GM12878 (cell line): ENCODE measurements around the gene IFNA1. TPM values are rescaled to one million over a fixed set of nuclear protein-coding genes. Genes with fewer than 3 reads are reported as not detected.

Source experiments
- ATAC-seq: fragments of 200-7000 bp; cut with Tn5 transposase; 3 replicates; pipeline ENCODE4 v1.9.1; 2020; ENCODE audit warnings: mild to moderate bottlenecking, moderate library complexity
- BruUV-seq: library from RNA; stranded (reverse); fragments of 400-500 nt; replicated peaks from 2 replicates; lab custom pipeline; 2021; lab: Mats Ljungman, UMichigan
- CTCF ChIA-PET: fragments of 300-600 bp; sonication (Branson Sonifier 250); formaldehyde crosslinking; extraction: SDS; loops from one replicate; lab custom pipeline; 2021; ENCODE audit warnings: inconsistent platforms; lab: Yijun Ruan, JAX
- POLR2A ChIA-PET: fragments of 350-600 bp; formaldehyde crosslinking; extraction: SDS; loops from one replicate; lab custom pipeline; 2021; ENCODE audit warnings: inconsistent platforms; lab: Charles Lee
- RAD21 ChIA-PET: fragments of 300-600 bp; sonication (Branson Sonifier 250); formaldehyde crosslinking; loops from one replicate; lab custom pipeline; 2023; ENCODE audit warnings: antibody characterized with exemption; ENCODE audit not compliant: unreplicated experiment; lab: Charles Lee
- SMC1A ChIA-PET: fragments of 300-600 bp; sonication (Branson Sonifier 250); formaldehyde crosslinking; loops from one replicate; lab custom pipeline; 2023; ENCODE audit not compliant: unreplicated experiment, uncharacterized antibody; lab: Charles Lee
- DNase-seq: peaks from one replicate; pipeline ENCODE4 v3.0.0-alpha.2; 2011; ENCODE audit warnings: low read depth, low spot score
- FAIRE-seq: peaks from 3 replicates; lab custom pipeline; 2011; peaks lifted over from hg19 to GRCh38; lab: Jason Lieb, UNC
- H2AFZ ChIP-seq: 2 replicates; pipeline ENCODE4 v1.6.0; 2011; ENCODE audit warnings: low read depth, low read length, control low read depth; ENCODE audit not compliant: control insufficient read depth
- H3K27ac ChIP-seq: 2 replicates; pipeline ENCODE4 v1.5.1; 2011; ENCODE audit warnings: control low read depth; ENCODE audit not compliant: control insufficient read depth, insufficient read depth
- H3K27me3 ChIP-seq, 2 experiments: replicated peaks in 1 of 2; 2 replicates each; pipeline versions ENCODE4 v1.6.0 to v1.6.1; 2011; ENCODE audit warnings: low read length in 1 of 2; ENCODE audit not compliant: control insufficient read depth in 2 of 2, insufficient read depth in 2 of 2
- H3K36me3 ChIP-seq, 2 experiments: 2 replicates each; pipeline ENCODE4 v1.5.1; 2011; ENCODE audit warnings: low read length in 1 of 2; ENCODE audit not compliant: control insufficient read depth in 2 of 2, insufficient read depth in 2 of 2
- H3K4me1 ChIP-seq: 2 replicates; pipeline ENCODE4 v1.6.1; 2011; ENCODE audit warnings: mild to moderate bottlenecking, low read length, moderate library complexity, mixed read lengths; ENCODE audit not compliant: control insufficient read depth, insufficient read depth
- H3K4me2 ChIP-seq: 2 replicates; pipeline ENCODE4 v1.6.0; 2011; ENCODE audit warnings: control low read depth; ENCODE audit not compliant: control insufficient read depth, insufficient read depth
- H3K4me3 ChIP-seq: fragments of 200-600 bp; sonication (generic); 2 replicates; pipeline ENCODE4 v1.5.1; 2016
- H3K79me2 ChIP-seq: 2 replicates; pipeline ENCODE4 v1.6.0; 2011; ENCODE audit warnings: low read length; ENCODE audit not compliant: control insufficient read depth, insufficient read depth
- H3K9ac ChIP-seq: 2 replicates; pipeline ENCODE4 v1.8.0; 2011; ENCODE audit warnings: low read length, control low read depth, mixed read lengths; ENCODE audit not compliant: control insufficient read depth, insufficient read depth
- H3K9me3 ChIP-seq: replicated peaks from 3 replicates; pipeline ENCODE4 v1.5.1; 2011; ENCODE audit warnings: mild to moderate bottlenecking, low read length; ENCODE audit not compliant: control insufficient read depth, insufficient read depth
- H4K20me1 ChIP-seq: 2 replicates; pipeline ENCODE4 v1.6.0; 2011; ENCODE audit not compliant: control insufficient read depth, insufficient read depth
- CREB1 ChIP-seq: IDR thresholded peaks from 2 replicates; pipeline ENCODE4 v1.6.1; 2012; ENCODE audit warnings: low read depth, mild to moderate bottlenecking, inconsistent platforms
- CREM ChIP-seq: IDR thresholded peaks from 2 replicates; pipeline ENCODE4 v1.6.1; 2014; ENCODE audit warnings: antibody characterized with exemption, low read depth
- EP300 ChIP-seq, 2 experiments: fragments of 150-350 bp in 1 of 2; IDR thresholded peaks; 2 replicates each; pipeline ENCODE4 v1.6.1; 2011 to 2012; ENCODE audit warnings: low read depth in 2 of 2, low read length in 2 of 2, borderline replicate concordance in 1 of 2, improper control_type of control experiment in 1 of 2, inconsistent platforms in 1 of 2; ENCODE audit not compliant: control insufficient read depth in 1 of 2
- IKZF2 ChIP-seq, 2 experiments: fragments of 450-650 bp; IDR thresholded peaks; 2 replicates each; pipeline ENCODE4 v1.6.1; 2017; ENCODE audit warnings: mild to moderate bottlenecking in 2 of 2, moderate library complexity in 2 of 2
- JUNB ChIP-seq: IDR thresholded peaks from 2 replicates; pipeline ENCODE4 v1.6.1; 2016; ENCODE audit warnings: antibody characterized with exemption, mild to moderate bottlenecking
- LARP7 ChIP-seq: fragments of 450-650 bp; IDR thresholded peaks from 2 replicates; pipeline ENCODE4 v1.6.1; 2017; ENCODE audit warnings: mild to moderate bottlenecking
- POU2F2 ChIP-seq: IDR thresholded peaks from 3 replicates; pipeline ENCODE4 v1.6.1; 2011; ENCODE audit warnings: low read depth, mild to moderate bottlenecking, low read length, borderline replicate concordance
- SPI1 ChIP-seq: IDR thresholded peaks from 2 replicates; pipeline ENCODE4 v1.6.1; 2011; ENCODE audit warnings: low read depth, mild to moderate bottlenecking, low read length, moderate library complexity, borderline replicate concordance; ENCODE audit not compliant: insufficient read depth
- WGBS: methylation state at CpG from one replicate; pipeline ENCODE4 v1.1.6; 2016; ENCODE audit warnings: low lambda C conversion rate; ENCODE audit not compliant: insufficient replicate concordance, insufficient coverage; ENCODE audit errors: missing lambda C conversion rate; 5-methylcytosine and 5-hydroxymethylcytosine counted together
- in situ Hi-C: fragments of 300-500 bp; cut with MboI; formaldehyde crosslinking; loops from 9 replicates; pipeline ENCODE4 v1.14.3; 2018; ENCODE audit warnings: mixed read lengths
- intact Hi-C: fragments of 100-400 bp; cut with micrococcal nuclease; formaldehyde crosslinking; loops from one replicate; pipeline ENCODE4 v1.14.2; 2022; ENCODE audit not compliant: unreplicated experiment
- polyA plus RNA-seq, 11 experiments: library from polyadenylated mRNA; depleted of rRNA in 4 of 11; unstranded in 6 of 11; stranded (reverse) in 5 of 11; fragments of >200 nt; fragmentation: Nextera tagmentation in 4 of 11; fragmentation: Illumina TruSeq in 1 of 11; extraction: Ambion mirVana in 4 of 11; extraction: Trizol in 1 of 11; gene quantifications; 1 replicate in 1 of 11; 2 replicates in 10 of 11; pipeline versions ENCODE4 v1.2.1 to v1.2.3, GENCODE V29; 2011 to 2016; ENCODE audit warnings: inconsistent platforms in 2 of 11, missing spikeins in 2 of 11, low read depth in 1 of 11
- total RNA-seq, 4 experiments: library from RNA; depleted of rRNA in 3 of 4; stranded (reverse); fragments of >200 nt in 3 of 4; fragmentation: Illumina TruSeq in 1 of 4; extraction: Trizol in 1 of 4; gene quantifications; 2 replicates each; pipeline versions ENCODE4 v1.2.1 to v1.2.3, GENCODE V29; 2013 to 2021
- TF ChIP-seq, protein P1 (sequence below): fragments of 450-650 bp; IDR thresholded peaks from 2 replicates; pipeline ENCODE4 v1.6.1; 2016; ENCODE audit warnings: mild to moderate bottlenecking
- TF ChIP-seq, protein P2 (sequence below): fragments of 450-650 bp; conservative IDR thresholded peaks from 2 replicates; pipeline ENCODE4 v1.6.1; 2017; ENCODE audit warnings: mild to moderate bottlenecking, moderate library complexity
- TF ChIP-seq, protein P3 (sequence below): IDR thresholded peaks from 2 replicates; pipeline ENCODE4 v1.6.1; 2011; ENCODE audit warnings: low read depth, mild to moderate bottlenecking, low read length, moderate library complexity, borderline replicate concordance; ENCODE audit errors: extremely low read depth

Gene IFNA1
- total and polyA plus RNA-seq, 10 of the 15 experiments (the other 5 are each of a cell fraction or from before 2014, with no cell fraction given): not detected

DNA sequence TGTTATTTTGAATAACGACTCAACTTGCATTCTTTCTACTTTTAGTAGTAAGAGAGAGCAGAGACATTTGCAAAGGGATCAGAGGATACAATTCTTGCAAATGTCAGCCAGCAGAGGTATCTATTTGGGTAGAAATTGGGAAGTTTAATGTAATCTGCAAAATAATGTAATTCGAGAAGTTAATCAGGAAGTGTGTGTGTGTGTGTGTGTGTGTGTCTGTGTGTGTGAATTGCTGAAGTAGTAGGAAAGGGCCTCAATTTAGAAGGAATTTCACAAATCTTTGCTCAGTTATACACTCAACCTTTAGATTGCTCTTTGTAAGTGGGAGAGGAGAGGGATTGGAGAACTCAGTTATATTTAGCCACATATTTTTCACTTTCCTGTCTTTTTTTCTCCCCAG, 11.0 kb upstream of the IFNA1 start:
- WGBS: 17% methylated on average over 2 of the region's 2 CpGs
- in situ Hi-C loops (no loop called here), intact Hi-C loops (no loop called here)
- ATAC-seq (no peak), FAIRE-seq (no peak), DNase-seq (no peak)
- H3K36me3 ChIP-seq: no peaks in the 10 kb centered on the region
- TF ChIP-seq JUNB (no peak), EP300 (IDR thresholded peaks at IDR 0.05; ENCODE audit: borderline replicate concordance in 1 of 2, control insufficient read depth in 1 of 2, low read depth in 2 of 2, low read length in 2 of 2) (no peak), LARP7 (no peak), CREM (no peak), POU2F2 (no peak)
- ChIA-PET CTCF (no interaction called here), SMC1A (interaction anchor here (1.1 kb wide), 1 partner anchor 101 kb away, joined by 3 read pairs; no protein-coding TSS in a partner anchor), POLR2A (no interaction called here), RAD21 (no interaction called here)
- no peak overlapping the region for H3K9ac ChIP-seq
- H2AFZ ChIP-seq: no peak overlapping the region
- no peaks in the 10 kb centered on the region for H3K9me3 ChIP-seq
- no peak overlapping the region for H3K27ac ChIP-seq
- H3K79me2 ChIP-seq: no peaks in the 10 kb centered on the region
- peaks cover 6% of the 10 kb centered on the region; the same call in 1 of the 2 replicates for H3K4me1 ChIP-seq
- H3K4me2 ChIP-seq: no peak overlapping the region
- no peaks in the 10 kb centered on the region; a peak in 1 of 4 replicates for H3K27me3 ChIP-seq
- H4K20me1 ChIP-seq: no peaks in the 10 kb centered on the region
- BruUV-seq: no TSS peak
- no peak overlapping the region for H3K4me3 ChIP-seq

DNA sequence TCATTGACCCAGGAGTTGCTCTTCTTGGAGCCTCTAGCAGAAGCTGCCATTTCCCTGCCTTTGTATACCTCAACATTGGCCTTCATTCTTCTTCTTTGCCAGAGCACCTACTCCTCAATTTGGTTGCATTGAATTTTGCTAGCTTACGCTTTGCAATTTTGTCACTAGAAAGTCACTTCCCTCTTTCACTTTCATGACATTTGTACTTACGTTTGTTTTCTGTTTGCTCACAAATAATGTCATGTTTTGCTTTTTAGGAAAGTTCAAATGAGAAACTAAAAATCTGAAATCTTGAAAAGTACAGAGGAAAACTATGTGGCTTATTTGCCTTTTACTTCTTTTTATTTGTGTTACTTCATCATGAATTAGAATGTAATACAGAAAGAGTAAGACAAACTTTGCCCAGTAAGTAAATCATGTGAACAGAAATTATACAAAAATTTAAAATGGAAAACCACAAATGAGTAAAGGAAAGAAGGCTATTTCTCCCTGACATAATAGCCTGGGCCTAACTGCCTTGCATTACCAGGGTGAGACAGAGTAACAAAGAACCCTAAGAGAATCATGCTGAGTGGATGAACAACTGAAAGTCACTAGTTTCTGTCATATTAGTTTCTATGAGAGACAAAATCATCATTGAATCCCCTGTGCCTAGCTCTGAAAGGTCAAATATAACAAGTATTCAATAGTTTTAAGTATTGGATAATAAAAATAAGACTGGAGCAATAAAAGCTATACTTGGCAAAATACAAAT, 7.4 kb upstream of the IFNA1 start:
- Histone ChIP-seq H2AFZ (no peak overlapping the region), H3K79me2 (no peaks in the 10 kb centered on the region), H3K4me3 (no peak overlapping the region), H3K9ac (no peak overlapping the region), H3K4me1 (peaks cover 6% of the 10 kb centered on the region; the same call in 1 of the 2 replicates), H3K36me3 (no peaks in the 10 kb centered on the region), H4K20me1 (no peaks in the 10 kb centered on the region), H3K27me3 (no peaks in the 10 kb centered on the region; a peak in 1 of 4 replicates), H3K4me2 (peak overlapping the region; percentile 19), H3K9me3 (no peaks in the 10 kb centered on the region), H3K27ac (no peak overlapping the region)
- DNase-seq: no peak
- no TSS peak for BruUV-seq
- POLR2A ChIA-PET: interaction anchor here (0.5 to 0.8 kb wide), 3 partner anchors 97 to 1059 kb away, joined by 3 to 5 read pairs (median 3); partner anchors contain the start of gene KLHL9
- WGBS: 0% methylated on average over 2 of the region's 2 CpGs
- SMC1A ChIA-PET: interaction anchor here (0.6 to 4.2 kb wide), 17 partner anchors 14 to 259 kb away, joined by 3 to 24 read pairs (median 4); no protein-coding TSS in a partner anchor
- in situ Hi-C loops: no loop called here
- CTCF ChIA-PET: interaction anchor here (0.6 to 5.3 kb wide), 23 partner anchors 10 to 606 kb away, joined by 3 to 49 read pairs (median 4); partner anchors contain the start of genes IFNA14 and IFNA2
- RAD21 ChIA-PET: interaction anchor here (0.6 to 1.4 kb wide), 8 partner anchors 9 to 250 kb away, joined by 3 to 4 read pairs (median 4); no protein-coding TSS in a partner anchor
- peak; percentile 89 for ATAC-seq
- peak; percentile 78 for FAIRE-seq
- intact Hi-C loops: no loop called here
- TF ChIP-seq, protein P1, sequence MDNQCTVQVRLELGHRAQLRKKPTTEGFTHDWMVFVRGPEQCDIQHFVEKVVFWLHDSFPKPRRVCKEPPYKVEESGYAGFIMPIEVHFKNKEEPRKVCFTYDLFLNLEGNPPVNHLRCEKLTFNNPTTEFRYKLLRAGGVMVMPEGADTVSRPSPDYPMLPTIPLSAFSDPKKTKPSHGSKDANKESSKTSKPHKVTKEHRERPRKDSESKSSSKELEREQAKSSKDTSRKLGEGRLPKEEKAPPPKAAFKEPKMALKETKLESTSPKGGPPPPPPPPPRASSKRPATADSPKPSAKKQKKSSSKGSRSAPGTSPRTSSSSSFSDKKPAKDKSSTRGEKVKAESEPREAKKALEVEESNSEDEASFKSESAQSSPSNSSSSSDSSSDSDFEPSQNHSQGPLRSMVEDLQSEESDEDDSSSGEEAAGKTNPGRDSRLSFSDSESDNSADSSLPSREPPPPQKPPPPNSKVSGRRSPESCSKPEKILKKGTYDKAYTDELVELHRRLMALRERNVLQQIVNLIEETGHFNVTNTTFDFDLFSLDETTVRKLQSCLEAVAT: 0 out of 2 replicates have a peak, but pooled peaks have one; percentile 37
- TF ChIP-seq SPI1 (peak; percentile 88), CREB1 (peak; percentile 61; the same call in 1 of the 2 replicates), IKZF2 (IDR thresholded peaks at IDR 0.05) (0 out of 4 replicates have a peak, but pooled peaks of 1 of the 2 experiments have one; percentile 11)
- TF ChIP-seq, protein P2, sequence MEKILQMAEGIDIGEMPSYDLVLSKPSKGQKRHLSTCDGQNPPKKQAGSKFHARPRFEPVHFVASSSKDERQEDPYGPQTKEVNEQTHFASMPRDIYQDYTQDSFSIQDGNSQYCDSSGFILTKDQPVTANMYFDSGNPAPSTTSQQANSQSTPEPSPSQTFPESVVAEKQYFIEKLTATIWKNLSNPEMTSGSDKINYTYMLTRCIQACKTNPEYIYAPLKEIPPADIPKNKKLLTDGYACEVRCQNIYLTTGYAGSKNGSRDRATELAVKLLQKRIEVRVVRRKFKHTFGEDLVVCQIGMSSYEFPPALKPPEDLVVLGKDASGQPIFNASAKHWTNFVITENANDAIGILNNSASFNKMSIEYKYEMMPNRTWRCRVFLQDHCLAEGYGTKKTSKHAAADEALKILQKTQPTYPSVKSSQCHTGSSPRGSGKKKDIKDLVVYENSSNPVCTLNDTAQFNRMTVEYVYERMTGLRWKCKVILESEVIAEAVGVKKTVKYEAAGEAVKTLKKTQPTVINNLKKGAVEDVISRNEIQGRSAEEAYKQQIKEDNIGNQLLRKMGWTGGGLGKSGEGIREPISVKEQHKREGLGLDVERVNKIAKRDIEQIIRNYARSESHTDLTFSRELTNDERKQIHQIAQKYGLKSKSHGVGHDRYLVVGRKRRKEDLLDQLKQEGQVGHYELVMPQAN: no peak
- TF ChIP-seq, protein P3, sequence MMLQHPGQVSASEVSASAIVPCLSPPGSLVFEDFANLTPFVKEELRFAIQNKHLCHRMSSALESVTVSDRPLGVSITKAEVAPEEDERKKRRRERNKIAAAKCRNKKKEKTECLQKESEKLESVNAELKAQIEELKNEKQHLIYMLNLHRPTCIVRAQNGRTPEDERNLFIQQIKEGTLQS: no peak
